ENCODE results near the gene ZNF556. TPM values are rescaled to one million over a fixed set of nuclear protein-coding genes. Genes with fewer than 3 reads are reported as not detected.
A peak's percentile ranks its signal among the peaks of the same experiment; 100 is the strongest.
"Not testable (repeated sequence)": the region's sequence is repeated elsewhere in the genome, so short reads cannot be mapped to it uniquely, and the experiment has no call there.

ZNF556 gene
- total RNA-seq, 4 donors from 2014 or later, result not detected

- no peaks in the 10 kb centered on the region for H3K9me3 ChIP-seq
- H3K4me3 ChIP-seq, result peak overlapping the region in 2 of 4 donors; percentile 83 to 86
- H3K27ac ChIP-seq, result peak overlapping the region in 3 of 4 donors; percentile 81 to 85 (median 84)
- TF ChIP-seq CTCF (IDR thresholded peaks at IDR 0.05) (no peak), POLR2A (IDR thresholded peaks at IDR 0.05) (no peak)
- peaks cover 0 to 27% (median 3%) of the 10 kb centered on the region in 4 donors for H3K4me1 ChIP-seq
- no peaks in the 10 kb centered on the region for H3K27me3 ChIP-seq
- DNase-seq, result no peak
- H3K36me3 ChIP-seq, result peaks cover 0 to 7% (median 0%) of the 10 kb centered on the region in 3 donors
Measured at GRCh38 chr19:2902590-2903218, 35.6 kb downstream of the ZNF556 start.

- DNase-seq, H3K4me3 ChIP-seq, H3K27me3 ChIP-seq, H3K9me3 ChIP-seq, H3K27ac ChIP-seq, H3K36me3 ChIP-seq: not testable (repeated sequence)
- H3K4me1 ChIP-seq, result peaks cover 0 to 27% (median 3%) of the 10 kb centered on the region in 4 donors
Measured at GRCh38 chr19:2903326-2903725, 36.2 kb downstream of the ZNF556 start.

GRCh38 chr19:2905918-2906519, 38.9 kb downstream of the ZNF556 start:
- H3K27ac ChIP-seq, result peak overlapping the region in 2 of 4 donors; percentile 44 to 57
- H3K36me3 ChIP-seq, result peaks cover 0 to 7% (median 0%) of the 10 kb centered on the region in 3 donors
- TF ChIP-seq POLR2A (IDR thresholded peaks at IDR 0.05), result no peak
- TF ChIP-seq CTCF (IDR thresholded peaks at IDR 0.05), result no peak
- H3K27me3 ChIP-seq, result no peaks in the 10 kb centered on the region
- DNase-seq, result peak in 1 of 3 donors; percentile 69
- H3K4me1 ChIP-seq, result peaks cover 0 to 27% (median 3%) of the 10 kb centered on the region in 4 donors
- no peaks in the 10 kb centered on the region for H3K9me3 ChIP-seq
- no peak overlapping the region for H3K4me3 ChIP-seq

GRCh38 chr19:2906631-2907195, 39.6 kb downstream of the ZNF556 start:
- TF ChIP-seq CTCF (IDR thresholded peaks at IDR 0.05) (no peak), POLR2A (IDR thresholded peaks at IDR 0.05) (no peak)
- H3K9me3 ChIP-seq, result no peaks in the 10 kb centered on the region
- H3K36me3 ChIP-seq, result peaks cover 0 to 8% (median 0%) of the 10 kb centered on the region in 3 donors
- no peak for DNase-seq
- no peaks in the 10 kb centered on the region for H3K27me3 ChIP-seq
- H3K4me3 ChIP-seq, result no peak overlapping the region
- H3K4me1 ChIP-seq, result peaks cover 0 to 22% (median 0%) of the 10 kb centered on the region in 4 donors
- peak overlapping the region in 2 of 4 donors; percentile 44 to 57 for H3K27ac ChIP-seq

- H3K36me3 ChIP-seq, result peaks cover 0 to 42% (median 5%) of the 10 kb centered on the region in 3 donors
- H3K9me3 ChIP-seq, result peaks cover 0 to 6% (median 3%) of the 10 kb centered on the region in 4 donors
- TF ChIP-seq POLR2A (IDR thresholded peaks at IDR 0.05) (no peak), CTCF (IDR thresholded peaks at IDR 0.05) (no peak)
- no peak for DNase-seq
- H3K4me3 ChIP-seq, result no peak overlapping the region
- H3K27ac ChIP-seq, result no peak overlapping the region
- H3K4me1 ChIP-seq, result no peaks in the 10 kb centered on the region
- H3K27me3 ChIP-seq, result no peaks in the 10 kb centered on the region
Measured at GRCh38 chr19:2912306-2912705, 45.2 kb downstream of the ZNF556 start.

All from Peyer's patch (tissue), 4 donors.